ENCODE measurements around the gene PROP1. TPM values are rescaled to one million over a fixed set of nuclear protein-coding genes. Genes with fewer than 3 reads are reported as not detected.
A peak's percentile ranks its signal among the peaks of the same experiment; 100 is the strongest.
"Not testable (repeated sequence)": the region's sequence is repeated elsewhere in the genome, so short reads cannot be mapped to it uniquely, and the experiment has no call there.

Gene PROP1
- total RNA-seq, 1 experiment from 2014 or later: not detected

DNA sequence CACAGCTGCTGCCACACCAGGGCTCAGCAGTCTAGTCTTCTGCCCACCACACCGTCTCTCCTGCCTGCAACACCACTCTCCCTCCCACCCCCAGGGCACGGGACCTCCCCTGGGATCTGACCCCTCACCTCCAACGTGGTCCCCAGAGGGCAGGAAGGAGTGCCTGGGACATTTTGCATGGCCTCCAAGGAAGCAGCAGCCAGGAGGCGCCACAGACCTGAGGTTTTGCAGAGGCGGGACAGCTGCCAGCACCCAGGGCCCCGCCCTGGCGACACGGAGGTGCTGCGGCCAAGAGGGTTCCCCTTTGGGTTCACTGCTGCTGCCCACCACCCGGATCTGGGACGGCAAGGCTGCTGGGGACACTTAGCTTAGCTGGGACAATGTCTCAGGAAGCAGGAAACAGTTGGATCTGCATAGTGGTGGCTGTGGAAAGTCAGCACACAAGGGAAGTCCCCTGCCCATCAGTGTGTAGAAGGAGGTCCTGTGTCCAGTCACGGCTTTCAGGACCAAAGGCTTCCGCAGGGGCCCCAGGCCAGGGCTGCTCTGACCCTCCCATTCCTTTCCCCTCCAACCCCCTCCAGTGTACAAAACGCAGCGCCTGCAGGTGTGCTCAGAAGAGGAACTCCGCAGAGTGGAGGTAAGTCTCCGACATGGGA, 13.8 kb downstream of the PROP1 start:
- Mint-ChIP-seq H3K27ac (ENCODE audit: unreplicated experiment) (no peak overlapping the region), H3K36me3 (ENCODE audit: insufficient read depth, unreplicated experiment) (no peaks in the 10 kb centered on the region), H3K9me3 (ENCODE audit: low read depth, unreplicated experiment) (no peaks in the 10 kb centered on the region), H3K4me3 (ENCODE audit: low read depth, unreplicated experiment) (no peak overlapping the region), H3K27me3 (ENCODE audit: unreplicated experiment) (peaks cover 53% of the 10 kb centered on the region), H3K4me1 (ENCODE audit: low read depth, unreplicated experiment) (no peaks in the 10 kb centered on the region)
- TF ChIP-seq, protein P1, sequence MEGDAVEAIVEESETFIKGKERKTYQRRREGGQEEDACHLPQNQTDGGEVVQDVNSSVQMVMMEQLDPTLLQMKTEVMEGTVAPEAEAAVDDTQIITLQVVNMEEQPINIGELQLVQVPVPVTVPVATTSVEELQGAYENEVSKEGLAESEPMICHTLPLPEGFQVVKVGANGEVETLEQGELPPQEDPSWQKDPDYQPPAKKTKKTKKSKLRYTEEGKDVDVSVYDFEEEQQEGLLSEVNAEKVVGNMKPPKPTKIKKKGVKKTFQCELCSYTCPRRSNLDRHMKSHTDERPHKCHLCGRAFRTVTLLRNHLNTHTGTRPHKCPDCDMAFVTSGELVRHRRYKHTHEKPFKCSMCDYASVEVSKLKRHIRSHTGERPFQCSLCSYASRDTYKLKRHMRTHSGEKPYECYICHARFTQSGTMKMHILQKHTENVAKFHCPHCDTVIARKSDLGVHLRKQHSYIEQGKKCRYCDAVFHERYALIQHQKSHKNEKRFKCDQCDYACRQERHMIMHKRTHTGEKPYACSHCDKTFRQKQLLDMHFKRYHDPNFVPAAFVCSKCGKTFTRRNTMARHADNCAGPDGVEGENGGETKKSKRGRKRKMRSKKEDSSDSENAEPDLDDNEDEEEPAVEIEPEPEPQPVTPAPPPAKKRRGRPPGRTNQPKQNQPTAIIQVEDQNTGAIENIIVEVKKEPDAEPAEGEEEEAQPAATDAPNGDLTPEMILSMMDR (IDR thresholded peaks at IDR 0.05; ENCODE audit: unreplicated experiment): peak; percentile 32
- CTCF ChIA-PET: interaction anchor here (0.7 to 1.2 kb wide), 2 partner anchors 78 to 163 kb away, joined by 3 read pairs; no protein-coding TSS in a partner anchor
- BruUV-seq (replicated peaks): no TSS peak
- intact Hi-C loops (cut with micrococcal nuclease; ENCODE audit: unreplicated experiment): loop anchor here (1.0 kb wide), 1 partner anchor 80 kb away; no protein-coding TSS in a partner anchor
- DNase-seq: peak; percentile 60

DNA sequence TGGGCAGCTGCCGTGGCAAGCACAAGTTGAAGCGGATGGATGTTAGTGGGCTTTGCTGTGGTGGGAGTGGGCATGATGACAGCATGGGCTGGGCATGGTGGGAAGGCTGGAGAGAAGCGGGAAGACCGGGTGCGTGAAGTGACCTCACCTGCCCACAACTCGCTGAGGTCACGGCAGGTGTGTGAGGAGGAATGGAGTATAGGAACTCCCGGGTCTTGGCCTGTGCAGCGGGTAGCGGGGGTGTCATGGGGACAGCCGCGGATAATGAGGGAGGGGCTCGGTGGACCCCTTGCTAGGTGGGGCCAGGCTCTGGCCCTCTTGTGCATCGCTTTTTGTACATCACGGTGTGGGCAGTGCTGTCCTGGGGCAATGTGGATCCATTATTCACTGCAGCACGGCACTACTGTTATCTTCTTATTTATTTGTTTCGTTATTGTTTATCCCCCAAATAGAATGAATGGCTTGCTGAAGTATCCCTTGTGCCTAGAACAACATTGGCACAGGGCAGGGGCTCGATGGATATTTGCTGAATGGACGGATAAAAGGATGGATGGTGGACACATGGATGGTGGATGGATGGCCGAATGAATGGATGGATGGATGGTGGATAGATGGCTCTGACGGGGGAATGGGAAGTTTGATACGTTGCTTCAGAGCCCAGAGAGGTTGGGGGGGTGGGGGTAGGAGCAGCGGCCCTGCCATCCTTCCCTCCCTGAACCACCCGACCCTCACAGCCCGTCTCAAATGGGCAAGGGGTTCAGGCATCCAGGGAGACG, 14.6 kb downstream of the PROP1 start:
- H3K27ac Mint-ChIP-seq (ENCODE audit: unreplicated experiment): no peak overlapping the region
- peaks cover 53% of the 10 kb centered on the region for H3K27me3 Mint-ChIP-seq (ENCODE audit: unreplicated experiment)
- H3K9me3 Mint-ChIP-seq (ENCODE audit: low read depth, unreplicated experiment): no peaks in the 10 kb centered on the region
- no peak for DNase-seq
- intact Hi-C loops (cut with micrococcal nuclease; ENCODE audit: unreplicated experiment): loop anchor here (1.0 kb wide), 1 partner anchor 81 kb away; no protein-coding TSS in a partner anchor
- H3K36me3 Mint-ChIP-seq (ENCODE audit: insufficient read depth, unreplicated experiment): no peaks in the 10 kb centered on the region
- BruUV-seq (replicated peaks): no TSS peak
- no peak overlapping the region for H3K4me3 Mint-ChIP-seq (ENCODE audit: low read depth, unreplicated experiment)
- TF ChIP-seq, protein P1 (IDR thresholded peaks at IDR 0.05; ENCODE audit: unreplicated experiment): no peak
- CTCF ChIA-PET: interaction anchor here (1.2 kb wide), 1 partner anchor 79 kb away, joined by 3 read pairs; no protein-coding TSS in a partner anchor
- H3K4me1 Mint-ChIP-seq (ENCODE audit: low read depth, unreplicated experiment): no peaks in the 10 kb centered on the region

DNA sequence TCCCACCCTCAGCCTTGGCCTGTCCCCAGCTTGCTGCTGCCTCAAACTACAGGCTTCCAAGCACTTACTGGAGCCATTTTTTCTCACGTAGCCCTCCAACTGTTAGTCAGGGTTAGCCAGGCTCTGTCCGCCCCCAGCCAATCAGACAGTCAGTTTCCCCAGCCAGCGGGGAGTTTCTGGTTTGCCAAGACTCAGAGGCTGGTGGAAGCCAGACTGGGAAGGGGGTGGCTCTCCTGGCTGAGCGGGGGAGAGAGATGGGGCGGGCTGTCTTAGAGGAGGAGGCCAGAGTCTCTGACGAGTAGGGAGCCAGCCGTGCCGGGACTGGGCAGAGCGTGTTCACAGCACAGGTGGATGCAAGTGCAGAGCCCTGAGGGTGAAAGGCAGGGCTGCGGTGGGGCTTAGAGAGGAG, 15.3 kb downstream of the PROP1 start:
- Mint-ChIP-seq H3K27me3 (ENCODE audit: unreplicated experiment) (peaks cover 53% of the 10 kb centered on the region), H3K4me3 (ENCODE audit: low read depth, unreplicated experiment) (no peak overlapping the region), H3K27ac (ENCODE audit: unreplicated experiment) (no peak overlapping the region), H3K9me3 (ENCODE audit: low read depth, unreplicated experiment) (no peaks in the 10 kb centered on the region), H3K4me1 (ENCODE audit: low read depth, unreplicated experiment) (no peaks in the 10 kb centered on the region), H3K36me3 (ENCODE audit: insufficient read depth, unreplicated experiment) (no peaks in the 10 kb centered on the region)
- TF ChIP-seq, protein P1 (IDR thresholded peaks at IDR 0.05; ENCODE audit: unreplicated experiment): no peak
- no TSS peak for BruUV-seq (replicated peaks)
- CTCF ChIA-PET: no interaction called here
- no peak for DNase-seq
- intact Hi-C loops (cut with micrococcal nuclease; ENCODE audit: unreplicated experiment): no loop called here

DNA sequence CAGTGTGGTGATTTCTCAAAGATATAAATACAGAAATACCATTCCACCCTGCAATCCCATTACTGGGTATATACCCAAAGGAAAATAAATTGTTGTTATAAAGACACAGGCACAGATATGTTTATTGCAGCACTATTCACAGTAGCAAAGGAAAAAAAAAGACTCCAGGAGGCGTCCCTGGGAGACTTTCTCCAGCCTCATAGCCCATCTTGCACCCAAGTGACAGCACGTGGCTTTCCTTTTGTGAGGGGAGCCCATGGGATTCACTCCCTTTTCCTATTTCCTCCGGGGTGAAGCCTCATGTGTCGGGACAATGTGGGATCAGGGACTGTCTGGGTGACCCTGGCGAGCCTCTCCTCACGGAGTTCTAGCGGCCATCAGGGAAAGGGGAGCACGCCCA, 18.4 kb downstream of the PROP1 start:
- H3K9me3 Mint-ChIP-seq (ENCODE audit: low read depth, unreplicated experiment); DNase-seq; H3K36me3 Mint-ChIP-seq (ENCODE audit: insufficient read depth, unreplicated experiment); intact Hi-C loops (cut with micrococcal nuclease; ENCODE audit: unreplicated experiment); H3K4me3 Mint-ChIP-seq (ENCODE audit: low read depth, unreplicated experiment); BruUV-seq (replicated peaks); CTCF ChIA-PET; H3K4me1 Mint-ChIP-seq (ENCODE audit: low read depth, unreplicated experiment); H3K27ac Mint-ChIP-seq (ENCODE audit: unreplicated experiment): not testable (repeated sequence)
- H3K27me3 Mint-ChIP-seq (ENCODE audit: unreplicated experiment): peaks cover 25% of the 10 kb centered on the region
